Aorta (tissue), 5 donors: ENCODE results near the gene PSME4. TPM values are rescaled to one million over a fixed set of nuclear protein-coding genes. Genes with fewer than 3 reads are reported as not detected.
"Not testable (repeated sequence)": the region's sequence is repeated elsewhere in the genome, so short reads cannot be mapped to it uniquely, and the experiment has no call there.

Experiments used
- ATAC-seq: fragments of 200-7000 bp; cut with Tn5 transposase; one replicate; pipeline ENCODE4 v1.9.1; 2022; ENCODE audit warnings: moderate library complexity; ENCODE audit not compliant: low FRiP score
- DNase-seq, 2 donors: peaks; one replicate each; pipeline ENCODE4 v3.0.0-alpha.2; 2020
- H3K27ac ChIP-seq, 2 donors: one replicate each; pipeline ENCODE4 v1.5.1; 2013; ENCODE audit warnings: low read length in 2 of 2, mild to moderate bottlenecking in 2 of 2, moderate library complexity in 2 of 2, control low read depth in 1 of 2, inconsistent platforms in 1 of 2, low read depth in 1 of 2
- H3K27me3 ChIP-seq, 2 donors: one replicate each; pipeline ENCODE4 v1.6.1; 2013; ENCODE audit warnings: control low read depth in 1 of 2, low read length in 1 of 2, mild to moderate bottlenecking in 1 of 2, moderate library complexity in 1 of 2; ENCODE audit not compliant: insufficient read depth in 2 of 2, control insufficient read depth in 1 of 2
- H3K36me3 ChIP-seq, 2 donors: one replicate each; pipeline ENCODE4 v1.6.1; 2013; ENCODE audit warnings: control low read depth in 1 of 2, low read length in 1 of 2, mild to moderate bottlenecking in 1 of 2; ENCODE audit not compliant: insufficient read depth in 2 of 2, control insufficient read depth in 1 of 2
- H3K4me1 ChIP-seq, 2 donors: one replicate each; pipeline ENCODE4 v1.6.1; 2013; ENCODE audit warnings: low read length in 2 of 2, control low read depth in 1 of 2, mild to moderate bottlenecking in 1 of 2, moderate library complexity in 1 of 2; ENCODE audit not compliant: insufficient read depth in 2 of 2, control insufficient read depth in 1 of 2
- H3K4me3 ChIP-seq, 2 donors: one replicate each; pipeline ENCODE4 v1.5.1; 2013; ENCODE audit warnings: low read length in 2 of 2, control low read depth in 1 of 2, mild to moderate bottlenecking in 1 of 2
- H3K9me3 ChIP-seq: one replicate; pipeline ENCODE4 v1.6.1; 2013; ENCODE audit warnings: mild to moderate bottlenecking, low read length; ENCODE audit not compliant: control insufficient read depth
- WGBS, 2 donors: extraction: QIAGEN DNeasy Blood & Tissue Kit; methylation state at CpG; one replicate each; pipeline ENCODE4 v1.1.7; 2013; 5-methylcytosine and 5-hydroxymethylcytosine counted together
- intact Hi-C, 2 donors: fragments of 100-400 bp; cut with DNase I; formaldehyde crosslinking; loops; one replicate each; pipeline versions ENCODE4 v1.14.2 to v1.15.0; 2022
- polyA plus RNA-seq, 2 donors: library from polyadenylated mRNA; stranded (reverse); fragments of 200-250 nt; gene quantifications; one replicate each; pipeline ENCODE4 v1.2.3, GENCODE V29; 2013
- total RNA-seq, 2 donors: library from RNA; stranded (reverse); fragmentation: NEBNext Ultra II Directional; extraction: Animal tissue kit (Norgen Biotek cat#: 25700); gene quantifications; one replicate each; pipeline ENCODE4 v1.2.1, GENCODE V29; 2021
- donor health status: healthy with polysubstance abuse.
- donor health status: Bipolar disorder and iron deficiency.
- donor health status: DM: no; HTN: no; CAD: no.
- donor health status: DM: no; HTN: no; CAD: no.
- donor health status: DM: yes; HTN: yes; CAD: no.

The PSME4 gene
- total and polyA plus RNA-seq, 4 donors: 10.5 to 51.8 (median 36.8) TPM

GRCh38 chr2:53944542-53944941 lies 26.3 kb downstream of the PSME4 start:
- Histone ChIP-seq H3K36me3 (peaks cover 5 to 6% of the 10 kb centered on the region in 2 donors), H3K9me3 (no peaks in the 10 kb centered on the region), H3K4me3 (no peak overlapping the region), H3K4me1 (no peaks in the 10 kb centered on the region), H3K27ac (no peak overlapping the region), H3K27me3 (no peaks in the 10 kb centered on the region)
- intact Hi-C loops: no loop called here
- ATAC-seq: no peak
- 90 to 94% methylated on average over 1 of the region's 1 CpG for WGBS, 2 donors
- DNase-seq: no peak

- Histone ChIP-seq H3K27me3 (no peaks in the 10 kb centered on the region), H3K27ac (no peak overlapping the region), H3K9me3 (no peaks in the 10 kb centered on the region), H3K4me3 (no peak overlapping the region), H3K4me1 (no peaks in the 10 kb centered on the region), H3K36me3 (peaks cover 3 to 6% of the 10 kb centered on the region in 2 donors)
- intact Hi-C loops: no loop called here
- 92 to 93% methylated on average over 1 of the region's 1 CpG for WGBS, 2 donors
- no peak for DNase-seq
- ATAC-seq: no peak
Observed at GRCh38 chr2:53942280-53942679, 28.5 kb downstream of the PSME4 start.

GRCh38 chr2:53941749-53942148 lies 29.0 kb downstream of the PSME4 start:
- H3K27ac ChIP-seq: no peak overlapping the region
- intact Hi-C loops: no loop called here
- no peak for DNase-seq
- H3K9me3 ChIP-seq: no peaks in the 10 kb centered on the region
- no peaks in the 10 kb centered on the region for H3K27me3 ChIP-seq
- WGBS, 2 donors: 91 to 92% methylated on average over 5 of the region's 5 CpGs
- no peak for ATAC-seq
- H3K36me3 ChIP-seq: peaks cover 2 to 6% of the 10 kb centered on the region in 2 donors
- no peaks in the 10 kb centered on the region for H3K4me1 ChIP-seq
- H3K4me3 ChIP-seq: no peak overlapping the region

GRCh38 chr2:53939656-53940055 lies 31.1 kb downstream of the PSME4 start:
- no peak overlapping the region for H3K4me3 ChIP-seq
- no peaks in the 10 kb centered on the region for H3K9me3 ChIP-seq
- H3K27ac ChIP-seq: no peak overlapping the region
- DNase-seq (no peak), ATAC-seq (no peak)
- 79 to 81% methylated on average over 4 of the region's 4 CpGs for WGBS, 2 donors
- intact Hi-C loops: no loop called here
- no peaks in the 10 kb centered on the region for H3K4me1 ChIP-seq
- peaks cover 0 to 2% of the 10 kb centered on the region in 2 donors for H3K36me3 ChIP-seq
- H3K27me3 ChIP-seq: no peaks in the 10 kb centered on the region

- H3K4me3 ChIP-seq: no peak overlapping the region
- intact Hi-C loops: no loop called here
- WGBS, 2 donors: 93 to 96% methylated on average over 3 of the region's 3 CpGs
- no peak for DNase-seq
- no peaks in the 10 kb centered on the region for H3K9me3 ChIP-seq
- H3K36me3 ChIP-seq: peaks cover 0 to 2% of the 10 kb centered on the region in 2 donors
- H3K4me1 ChIP-seq: no peaks in the 10 kb centered on the region
- H3K27me3 ChIP-seq: no peaks in the 10 kb centered on the region
- no peak for ATAC-seq
- H3K27ac ChIP-seq: no peak overlapping the region
Observed at GRCh38 chr2:53938904-53939303, 31.9 kb downstream of the PSME4 start.

- WGBS, 2 donors: 95 to 96% methylated on average over 7 to 8 of the region's 8 CpGs
- H3K27ac ChIP-seq: no peak overlapping the region
- no peaks in the 10 kb centered on the region for H3K9me3 ChIP-seq
- peaks cover 6% of the 10 kb centered on the region in 2 donors for H3K36me3 ChIP-seq
- no peaks in the 10 kb centered on the region for H3K27me3 ChIP-seq
- H3K4me1 ChIP-seq: no peaks in the 10 kb centered on the region
- ATAC-seq (no peak), DNase-seq (no peak)
- H3K4me3 ChIP-seq: no peak overlapping the region
- intact Hi-C loops: no loop called here
Observed at GRCh38 chr2:53933329-53933728, 37.5 kb downstream of the PSME4 start.

GRCh38 chr2:53926321-53926720 lies 44.5 kb downstream of the PSME4 start:
- H3K36me3 ChIP-seq, H3K4me1 ChIP-seq, ATAC-seq, H3K27me3 ChIP-seq, H3K27ac ChIP-seq, intact Hi-C loops, DNase-seq, H3K4me3 ChIP-seq, H3K9me3 ChIP-seq: not testable (repeated sequence)
- 67 to 68% methylated on average over 8 of the region's 8 CpGs for WGBS, 2 donors

GRCh38 chr2:53913721-53914120 lies 57.1 kb downstream of the PSME4 start:
- intact Hi-C loops: no loop called here
- H3K4me3 ChIP-seq: no peak overlapping the region
- H3K27me3 ChIP-seq: no peaks in the 10 kb centered on the region
- H3K27ac ChIP-seq: no peak overlapping the region
- WGBS, 2 donors: 66 to 67% methylated on average over 3 of the region's 3 CpGs
- DNase-seq (no peak), ATAC-seq (no peak)
- no peaks in the 10 kb centered on the region for H3K4me1 ChIP-seq
- H3K36me3 ChIP-seq: peaks cover 0 to 4% of the 10 kb centered on the region in 2 donors
- H3K9me3 ChIP-seq: no peaks in the 10 kb centered on the region

GRCh38 chr2:53911434-53912189 lies 59.2 kb downstream of the PSME4 start:
- intact Hi-C loops: no loop called here
- Histone ChIP-seq H3K27me3 (no peaks in the 10 kb centered on the region), H3K4me1 (no peaks in the 10 kb centered on the region), H3K4me3 (no peak overlapping the region), H3K27ac (no peak overlapping the region), H3K9me3 (no peaks in the 10 kb centered on the region), H3K36me3 (peaks cover 0 to 2% of the 10 kb centered on the region in 2 donors)
- WGBS, 2 donors: 69 to 72% methylated on average over 4 of the region's 4 CpGs
- DNase-seq (no peak), ATAC-seq (no peak)
